Measurements from ENCODE around the gene TMEM181.
"Not testable (repeated sequence)": the region's sequence is repeated elsewhere in the genome, so short reads cannot be mapped to it uniquely, and the experiment has no call there.

TMEM181 gene

DNA sequence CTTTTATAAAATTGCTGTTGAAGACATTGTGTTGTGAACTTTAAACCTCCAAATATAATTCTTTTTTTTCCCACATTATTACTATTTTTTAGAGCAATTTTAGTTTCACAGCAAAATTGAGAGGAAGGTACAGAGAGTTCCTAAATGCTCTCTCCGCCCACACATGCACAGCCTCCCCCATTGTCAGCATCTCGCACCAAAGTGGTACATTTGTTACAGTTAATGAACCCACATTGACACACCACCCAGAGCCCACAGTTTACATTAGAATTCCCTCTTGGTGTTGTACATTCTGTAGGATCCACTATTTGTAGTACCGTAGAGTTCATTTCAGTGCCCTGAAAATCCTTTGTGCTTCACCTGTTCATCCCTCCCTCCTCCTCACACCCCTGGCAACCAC lies 33.8 kb downstream of the TMEM181 start:
- in situ Hi-C loops (cut with MboI; ENCODE audit: low sequenced_read_pairs), result no loop called here

DNA sequence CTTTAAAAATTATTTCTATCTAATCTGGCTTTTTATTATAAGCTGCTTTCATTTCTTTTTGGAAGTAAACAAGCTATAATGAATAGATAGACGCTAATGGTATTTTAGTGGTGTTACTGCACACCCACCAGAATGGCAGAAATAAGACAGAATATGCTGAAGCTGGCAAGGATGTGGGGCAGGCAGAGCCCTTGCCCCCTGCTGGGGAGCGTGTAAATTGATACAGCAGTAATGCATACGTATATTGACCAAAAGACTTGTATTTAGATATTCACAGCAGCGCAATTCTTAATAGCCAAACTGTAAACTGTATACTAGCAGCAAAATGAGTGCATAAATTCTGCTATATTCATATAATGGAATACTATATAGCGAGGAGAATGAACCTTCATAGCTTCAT lies 35.3 kb downstream of the TMEM181 start:
- in situ Hi-C loops (cut with MboI; ENCODE audit: low sequenced_read_pairs), result no loop called here

DNA sequence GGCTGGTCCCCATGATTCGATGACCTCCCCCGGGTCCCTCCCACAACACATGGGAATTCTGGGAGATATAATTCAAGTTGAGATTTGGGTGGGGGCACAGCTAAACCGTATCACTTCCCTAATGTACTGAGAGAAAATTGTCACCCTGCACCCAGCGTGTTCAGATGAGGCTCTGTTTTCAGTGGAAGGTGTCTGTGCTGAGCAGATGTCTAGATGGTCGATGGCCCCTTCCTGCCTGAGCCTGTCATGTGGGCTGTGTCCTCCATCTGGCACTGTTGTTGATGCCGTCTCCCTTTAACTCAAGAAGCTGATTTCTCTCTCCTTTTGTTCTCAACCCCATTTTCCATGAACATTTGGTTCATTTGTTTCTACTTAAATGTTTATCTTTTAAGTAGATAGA lies 37.0 kb downstream of the TMEM181 start:
- in situ Hi-C loops (cut with MboI; ENCODE audit: low sequenced_read_pairs), result no loop called here

DNA sequence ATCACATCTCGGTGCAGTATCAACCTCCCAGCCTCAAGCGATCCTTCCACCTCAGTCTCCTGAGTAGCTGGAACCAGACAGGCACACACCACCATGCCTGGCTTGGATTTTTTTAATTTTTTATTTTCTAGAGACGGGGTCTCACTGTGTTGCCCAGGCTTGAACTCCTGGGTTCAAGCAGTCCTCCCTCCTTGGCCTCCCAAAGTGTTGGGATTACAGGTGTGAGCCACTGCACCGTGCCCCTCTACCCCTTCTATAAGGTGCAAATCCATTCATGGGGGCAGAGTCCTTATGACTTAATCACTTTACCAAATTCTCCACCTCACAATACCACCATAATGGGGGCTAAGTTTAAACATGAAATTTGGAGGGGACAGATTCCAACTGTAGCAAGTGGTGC lies 37.7 kb downstream of the TMEM181 start:
- in situ Hi-C loops (cut with MboI; ENCODE audit: low sequenced_read_pairs), result no loop called here

DNA sequence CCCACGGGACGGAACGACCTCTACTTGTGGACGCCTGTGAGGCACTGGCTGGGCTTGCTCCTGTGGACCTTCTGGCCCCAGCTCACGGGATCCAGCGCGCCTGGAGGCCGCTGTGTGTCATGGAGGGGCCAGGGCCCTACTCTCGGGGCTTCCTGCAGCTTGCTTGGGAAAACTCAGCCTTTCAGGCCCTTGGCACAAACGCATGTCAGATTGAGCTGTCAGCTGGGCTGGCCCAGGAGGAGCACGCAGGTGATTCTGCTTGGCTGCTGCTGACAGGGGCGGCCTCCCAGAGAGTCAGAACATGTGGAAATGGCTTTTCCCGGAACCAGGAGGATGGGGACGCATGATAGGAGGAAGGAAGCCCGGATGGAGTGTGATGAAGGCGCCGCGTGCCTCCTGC lies 39.7 kb downstream of the TMEM181 start:
- in situ Hi-C loops (cut with MboI; ENCODE audit: low sequenced_read_pairs), result no loop called here

DNA sequence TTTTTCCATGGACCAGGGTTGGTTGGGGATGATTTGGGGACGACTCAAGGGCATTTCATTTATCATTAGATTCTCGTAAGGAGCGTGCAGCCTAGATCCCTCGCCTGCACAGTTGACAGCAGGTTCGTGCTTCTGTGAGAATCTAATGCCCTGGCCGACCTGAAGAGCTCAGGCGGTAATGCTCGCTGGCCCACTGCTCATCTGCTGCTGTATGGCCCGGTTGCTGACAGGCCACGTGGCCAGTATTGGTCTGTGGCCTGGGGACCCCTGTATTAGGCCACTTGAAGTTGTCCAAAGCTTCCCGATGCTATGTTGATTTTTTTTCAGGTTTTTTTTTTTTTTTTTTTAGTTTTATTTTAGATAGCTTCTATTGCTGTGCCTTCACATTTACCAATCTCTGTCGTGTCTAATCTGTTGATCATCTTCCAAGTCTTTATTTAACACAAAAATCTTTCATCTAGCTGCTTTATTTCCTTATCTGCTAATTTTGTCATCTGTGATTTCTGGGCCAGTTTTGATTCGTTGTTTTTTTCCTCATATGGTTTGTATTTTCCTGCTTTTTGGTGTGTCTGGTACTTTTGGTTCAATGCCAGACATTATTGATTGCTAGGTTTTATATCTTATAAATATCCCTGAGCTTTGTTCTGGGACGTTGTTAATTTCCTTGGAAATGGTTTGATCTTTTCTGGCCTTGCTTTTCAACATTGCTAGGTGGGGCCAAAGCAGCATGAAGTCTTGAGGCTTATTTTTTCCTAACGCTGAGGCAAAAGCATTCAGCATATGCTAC lies 43.6 kb downstream of the TMEM181 start:
- in situ Hi-C loops (cut with MboI; ENCODE audit: low sequenced_read_pairs), result no loop called here

DNA sequence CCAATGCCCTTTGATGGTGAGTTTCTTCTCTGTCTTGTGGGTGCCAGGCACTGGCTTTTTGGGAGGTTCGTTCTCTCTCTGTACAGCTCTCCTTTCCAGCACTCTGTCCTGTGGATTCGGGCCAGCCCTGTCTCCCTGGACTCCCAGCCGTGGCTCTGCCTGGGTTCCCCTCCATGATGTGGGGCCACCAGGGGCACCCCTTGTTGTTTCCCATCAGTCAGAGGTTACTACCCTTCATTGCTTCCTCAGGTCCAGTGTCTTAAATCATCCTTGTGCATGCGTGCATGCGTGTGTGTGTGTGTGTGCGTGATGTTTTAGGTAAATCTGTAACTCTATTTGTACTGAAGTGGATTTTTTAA lies 44.1 kb downstream of the TMEM181 start:
- in situ Hi-C loops (cut with MboI; ENCODE audit: low sequenced_read_pairs), result no loop called here

DNA sequence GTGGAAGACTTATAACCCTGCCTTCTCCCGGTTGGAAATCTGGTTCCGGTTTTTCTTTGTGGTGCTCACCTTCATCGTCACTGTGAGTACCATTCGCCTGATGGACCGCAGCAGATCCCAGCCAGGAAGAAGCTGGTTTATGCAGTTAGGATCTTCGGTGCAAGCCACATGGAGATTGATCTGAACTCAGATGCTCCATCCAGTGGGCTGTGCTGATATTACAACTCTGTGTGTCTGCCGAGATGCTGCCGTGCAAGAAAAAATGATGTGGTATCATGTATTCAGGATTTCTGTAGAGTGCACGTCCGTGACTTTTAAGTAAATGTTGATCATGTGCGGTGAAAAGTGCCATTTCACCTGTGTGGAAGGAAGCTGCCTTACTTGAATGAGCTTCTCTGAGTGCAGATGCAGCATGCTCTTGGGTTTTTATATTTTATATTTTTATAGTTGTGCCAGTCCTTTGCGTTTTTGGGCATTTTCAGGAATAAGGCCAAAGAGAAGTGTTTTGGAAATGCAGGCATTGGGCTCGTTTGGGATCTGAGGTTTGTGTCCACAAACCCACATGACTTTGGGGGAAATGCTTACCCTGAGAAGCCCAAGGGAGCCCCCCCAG lies 45.5 kb downstream of the TMEM181 start:
- in situ Hi-C loops (cut with MboI; ENCODE audit: low sequenced_read_pairs), result no loop called here

DNA sequence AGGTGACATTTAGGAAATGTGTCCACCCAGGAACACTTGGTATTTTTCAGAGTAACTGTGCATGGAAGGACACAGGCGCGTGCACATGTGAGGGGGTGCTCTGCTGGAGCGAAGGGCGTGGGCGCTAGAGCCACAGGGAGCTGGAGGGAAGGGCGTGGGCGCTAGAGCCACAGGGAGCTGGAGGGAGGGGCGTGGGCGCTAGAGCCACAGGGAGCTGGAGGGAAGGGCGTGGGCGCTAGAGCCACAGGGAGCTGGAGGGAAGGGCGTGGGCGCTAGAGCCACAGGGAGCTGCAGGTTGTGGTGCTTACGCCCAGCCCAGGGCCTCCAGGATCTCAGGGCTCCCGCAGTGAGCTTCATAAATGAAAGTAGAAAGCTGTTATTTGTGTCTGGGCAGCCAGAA lies 46.1 kb downstream of the TMEM181 start:
- in situ Hi-C loops (cut with MboI; ENCODE audit: low sequenced_read_pairs), result not testable (repeated sequence)

DNA sequence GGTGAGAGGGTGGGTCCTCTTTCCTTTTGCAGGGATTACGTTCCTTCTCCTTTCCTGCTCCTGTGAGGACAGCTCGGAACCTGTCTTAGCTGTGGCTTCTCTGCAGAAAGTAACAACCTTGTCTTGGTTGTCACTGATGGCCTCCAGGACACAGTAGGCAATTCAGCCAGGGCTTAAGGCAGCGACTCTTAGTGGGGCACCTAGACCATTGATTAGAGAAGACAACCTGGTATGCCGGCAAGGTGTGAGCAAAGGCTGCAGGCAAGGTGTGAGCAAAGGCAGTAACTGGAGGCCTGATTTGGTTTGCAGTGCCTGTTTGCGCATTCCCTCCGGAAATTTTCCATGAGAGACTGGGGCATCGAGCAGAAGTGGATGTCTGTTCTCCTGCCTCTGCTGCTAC lies 47.0 kb downstream of the TMEM181 start:
- in situ Hi-C loops (cut with MboI; ENCODE audit: low sequenced_read_pairs), result no loop called here

DNA sequence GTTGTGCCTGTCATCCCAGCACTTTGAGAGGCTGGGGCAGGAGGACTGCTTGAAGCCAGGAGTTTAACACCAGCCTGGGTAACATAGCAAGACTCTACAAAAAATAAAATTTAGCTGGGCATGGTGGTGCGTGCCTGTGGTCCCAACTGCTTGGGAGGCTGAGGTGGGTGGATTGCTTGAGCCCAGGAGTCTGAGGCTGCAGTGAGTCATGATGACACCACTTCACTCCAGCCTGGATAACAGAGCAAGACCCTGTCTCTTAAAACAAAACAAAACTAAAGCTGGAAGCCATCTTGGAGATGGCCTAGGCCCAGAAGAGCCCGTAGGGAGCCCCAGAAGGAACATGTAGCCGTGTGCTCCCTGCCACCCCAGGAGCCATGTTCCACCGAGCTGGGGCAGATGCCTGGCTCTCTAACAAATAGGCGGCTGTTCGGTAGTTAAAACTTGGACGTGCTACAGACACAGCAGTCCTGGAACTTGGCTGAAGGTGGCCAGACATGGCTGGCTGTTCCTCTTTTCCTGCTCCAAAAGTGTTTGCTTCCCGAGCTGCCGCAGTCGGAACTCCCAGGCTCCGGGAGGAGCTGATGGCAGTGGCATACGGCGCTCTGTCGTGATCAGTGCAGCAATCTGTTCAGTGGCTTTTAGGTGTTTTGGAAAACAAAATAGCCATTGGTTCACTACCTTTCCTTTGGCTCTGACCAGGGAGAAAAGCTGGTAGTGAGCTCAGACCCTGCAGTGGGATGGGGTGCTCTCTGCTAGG lies 47.7 kb downstream of the TMEM181 start:
- in situ Hi-C loops (cut with MboI; ENCODE audit: low sequenced_read_pairs), result no loop called here

DNA sequence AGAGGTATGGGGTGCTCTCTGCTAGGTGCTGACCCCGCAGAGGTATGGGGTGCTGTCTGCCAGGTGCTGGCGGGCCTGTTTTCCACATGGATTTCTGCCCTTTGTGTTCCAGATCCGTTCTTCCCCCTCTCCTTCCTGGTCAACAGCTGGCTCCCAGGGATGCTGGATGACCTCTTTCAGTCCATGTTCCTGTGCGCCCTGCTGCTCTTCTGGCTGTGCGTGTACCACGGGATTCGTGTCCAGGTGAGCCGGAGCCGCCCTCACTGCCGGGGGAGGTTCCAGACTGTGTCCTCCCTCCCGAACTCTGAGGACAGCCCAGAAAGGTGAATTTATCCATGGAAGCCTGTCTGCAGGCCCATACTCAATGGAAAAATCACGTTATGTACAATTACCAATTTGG lies 48.3 kb downstream of the TMEM181 start:
- in situ Hi-C loops (cut with MboI; ENCODE audit: low sequenced_read_pairs), result no loop called here

DNA sequence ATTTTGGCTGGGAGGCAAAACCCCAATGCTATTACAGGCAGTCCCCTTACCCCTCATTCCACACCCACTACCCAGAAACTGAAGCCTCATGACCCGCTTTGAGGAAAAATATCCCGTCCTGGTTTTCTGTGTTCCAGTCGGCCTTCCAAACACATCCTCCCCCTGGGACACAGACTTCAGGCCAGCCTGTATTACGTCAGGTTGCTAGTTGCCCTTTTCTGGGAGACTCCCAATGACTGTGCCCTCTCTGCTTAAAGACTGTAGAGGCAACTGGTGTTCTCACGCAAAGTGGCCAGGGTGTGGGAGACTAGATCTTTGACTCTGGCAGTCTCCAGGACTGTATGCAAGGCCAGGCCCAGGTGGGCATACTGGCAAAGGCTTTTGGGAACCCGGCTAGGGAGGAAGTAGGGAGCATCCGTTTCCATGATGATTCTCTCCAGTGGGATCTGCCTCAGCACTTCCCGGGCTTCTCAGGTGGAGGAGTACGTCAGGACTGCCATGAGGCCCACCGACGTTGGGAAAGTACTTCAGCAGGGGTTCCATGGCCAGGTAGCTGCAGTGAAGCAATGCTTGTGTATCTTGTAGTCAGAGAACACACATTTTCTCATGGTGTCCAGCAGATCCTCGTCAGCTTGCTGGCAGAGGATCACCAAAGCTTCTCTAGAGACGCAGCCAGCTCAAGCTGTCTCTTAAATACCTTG lies 49.7 kb downstream of the TMEM181 start:
- in situ Hi-C loops (cut with MboI; ENCODE audit: low sequenced_read_pairs), result no loop called here

DNA sequence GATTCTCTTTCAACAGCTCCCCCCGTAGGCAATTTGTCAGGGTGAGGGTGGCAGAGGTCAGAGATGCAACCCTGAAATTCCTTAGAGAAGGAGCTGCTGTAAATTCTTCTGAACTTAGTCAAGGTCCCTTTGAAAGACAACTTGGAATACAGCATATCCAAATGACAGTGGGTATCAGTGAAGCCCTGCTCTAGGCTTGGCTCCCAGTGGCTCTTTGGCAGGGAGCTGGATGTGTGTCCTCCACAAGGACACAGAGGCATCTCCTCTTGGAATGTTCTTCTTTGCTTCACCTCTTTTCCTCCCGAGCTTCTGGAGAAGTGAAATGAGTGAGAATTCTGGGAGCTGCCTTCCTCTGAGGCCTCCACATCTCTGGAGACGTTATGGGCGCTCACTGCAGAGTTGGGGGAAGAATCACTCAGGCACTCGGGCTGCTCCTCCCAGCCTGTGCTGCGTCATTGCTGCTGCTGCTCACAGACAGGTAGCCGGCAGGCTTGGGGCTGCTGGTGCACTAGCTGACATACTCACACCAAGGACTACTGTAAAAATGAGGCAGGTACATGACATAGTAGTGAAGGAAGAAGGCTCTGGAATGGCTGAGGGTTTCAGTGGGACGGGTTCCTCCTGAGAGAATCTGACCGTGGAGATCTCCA lies 50.6 kb downstream of the TMEM181 start:
- in situ Hi-C loops (cut with MboI; ENCODE audit: low sequenced_read_pairs), result no loop called here

DNA sequence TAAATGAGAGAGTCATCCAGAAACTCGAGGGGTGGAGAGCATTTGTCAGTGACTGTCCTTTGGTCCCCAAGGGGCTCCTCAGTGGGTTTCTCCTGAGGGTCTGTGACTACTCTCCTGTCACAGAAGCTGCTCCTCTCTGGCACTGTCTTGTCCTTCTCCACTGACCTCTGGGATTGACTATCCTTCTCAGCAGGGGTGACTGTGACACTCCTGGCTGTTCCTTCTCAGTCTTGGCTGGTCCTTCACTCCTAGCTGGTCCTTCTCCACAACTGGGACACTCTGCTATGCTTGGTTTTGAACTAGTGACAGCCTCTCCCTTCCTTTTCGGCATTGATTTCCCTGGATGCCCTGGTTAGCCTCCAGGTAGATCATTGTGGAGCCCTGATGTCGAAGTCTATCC lies 51.1 kb downstream of the TMEM181 start:
- in situ Hi-C loops (cut with MboI; ENCODE audit: low sequenced_read_pairs), result no loop called here

DNA sequence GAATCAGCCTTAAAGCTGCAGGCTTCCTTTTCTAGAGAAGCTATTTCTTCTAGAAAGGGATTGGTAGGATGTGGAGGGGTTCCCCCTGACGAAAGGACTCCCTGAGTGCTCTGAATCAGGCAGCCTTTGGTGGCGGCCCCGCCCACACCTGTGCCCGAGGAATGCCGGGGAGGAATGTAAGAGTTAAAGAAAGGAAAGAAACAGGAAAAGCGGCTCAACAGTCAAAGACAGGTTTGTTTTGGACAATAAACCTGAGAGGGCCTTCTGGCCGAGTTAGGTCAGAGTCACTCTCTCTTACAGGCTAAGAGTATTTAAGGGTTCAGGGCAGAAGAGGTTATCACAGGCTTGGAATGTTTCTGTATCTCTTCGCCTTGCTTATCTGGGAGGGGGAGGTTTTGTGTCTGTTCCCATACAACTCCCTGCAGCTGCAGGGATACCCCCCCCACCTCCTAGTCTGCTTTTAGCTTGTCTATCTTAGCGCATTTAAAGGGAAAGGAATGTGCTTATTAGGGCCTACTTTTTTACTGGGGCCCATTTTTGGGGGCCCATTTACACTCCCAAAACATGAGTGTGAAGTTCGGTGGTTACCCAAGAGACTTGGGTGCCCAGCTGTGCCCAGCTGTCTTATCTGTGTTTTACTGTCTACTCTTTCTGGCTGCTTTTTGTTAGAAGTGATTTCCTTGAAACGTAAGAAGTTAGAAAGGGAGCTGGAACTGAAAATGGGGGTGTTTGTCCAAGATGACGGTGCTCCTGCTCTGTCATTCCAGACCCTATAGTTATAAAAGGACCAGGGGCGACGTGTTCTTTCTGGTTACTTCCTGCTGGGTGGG lies 51.9 kb downstream of the TMEM181 start:
- in situ Hi-C loops (cut with MboI; ENCODE audit: low sequenced_read_pairs), result no loop called here

DNA sequence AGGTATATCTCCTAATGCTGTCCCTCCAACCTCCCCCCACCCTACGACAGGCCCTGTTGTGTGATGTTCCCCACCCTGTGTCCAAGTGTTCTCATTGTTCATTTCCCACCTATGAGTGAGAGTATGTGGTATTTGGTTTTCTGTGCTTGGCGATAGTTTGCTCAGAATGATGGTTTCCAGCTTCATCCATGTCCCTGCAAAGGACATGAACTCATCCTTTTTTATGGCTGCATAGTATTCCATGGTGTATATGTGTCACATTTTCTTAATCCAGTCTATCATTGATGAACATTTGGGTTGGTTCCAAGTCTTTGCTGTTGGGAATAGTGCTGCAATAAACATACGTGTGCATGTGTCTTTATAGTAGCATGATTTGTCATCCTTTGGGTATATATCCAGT lies 54.7 kb downstream of the TMEM181 start:
- in situ Hi-C loops (cut with MboI; ENCODE audit: low sequenced_read_pairs), result not testable (repeated sequence)

DNA sequence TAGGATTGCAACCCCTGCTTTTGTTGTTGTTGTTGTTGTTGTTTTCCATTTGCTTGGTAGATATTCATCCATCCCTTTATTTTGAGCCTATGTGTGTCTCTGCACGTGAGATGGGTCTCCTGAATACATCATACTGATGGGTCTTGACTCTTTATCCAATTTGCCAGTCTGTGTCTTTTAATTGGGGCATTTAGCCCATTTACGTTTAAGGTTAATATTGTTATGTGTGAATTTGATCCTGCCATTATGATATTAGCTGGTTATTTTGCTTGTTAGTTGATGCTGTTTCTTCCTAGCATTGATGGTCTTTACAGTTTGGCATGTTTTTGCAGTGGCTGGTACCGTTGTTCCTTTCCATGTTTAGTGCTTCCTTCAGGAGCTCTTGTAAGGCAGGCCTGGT lies 58.4 kb downstream of the TMEM181 start:
- in situ Hi-C loops (cut with MboI; ENCODE audit: low sequenced_read_pairs), result not testable (repeated sequence)

DNA sequence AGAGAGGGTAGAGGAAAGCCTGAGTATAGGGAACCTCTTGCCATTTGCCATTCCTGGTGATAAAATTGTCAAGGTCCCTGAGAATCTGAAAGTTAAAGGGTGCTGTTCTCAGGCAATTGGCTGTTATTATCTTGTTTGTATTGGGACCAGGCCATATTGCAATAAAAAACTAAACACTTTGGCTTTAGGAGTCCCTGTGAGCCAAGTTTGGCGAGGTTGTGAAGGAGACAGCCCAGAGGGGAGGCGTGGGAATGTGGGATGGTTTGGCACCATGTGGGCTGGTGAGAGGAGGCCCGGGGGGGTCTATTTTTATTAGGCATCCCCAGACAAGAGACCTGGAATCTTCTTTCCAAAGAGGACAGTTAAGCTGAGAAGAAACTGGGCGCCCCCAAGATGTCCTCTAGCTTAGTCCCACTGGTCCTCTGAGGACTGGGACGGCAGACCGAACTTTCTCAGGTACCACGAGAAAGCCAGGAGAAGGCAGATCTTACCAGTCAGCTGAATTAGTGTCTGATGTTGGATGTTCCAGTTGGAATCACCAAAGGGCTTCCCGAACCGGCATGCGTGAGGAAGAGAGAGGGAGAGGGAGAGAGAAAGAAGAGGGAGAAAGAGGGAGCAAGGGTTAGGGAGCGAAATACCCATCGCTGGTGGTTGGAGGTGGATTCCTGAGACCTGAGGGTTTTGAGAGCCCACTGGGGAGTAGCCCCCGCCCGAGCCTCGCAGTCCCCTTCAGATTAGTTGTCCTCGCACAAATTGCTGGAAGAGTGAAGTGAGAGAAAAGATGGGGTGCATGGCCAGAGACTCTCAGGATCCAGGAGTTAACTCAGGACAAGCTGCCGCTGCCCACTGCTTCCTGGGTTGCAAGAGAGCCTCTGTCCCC lies 60.3 kb downstream of the TMEM181 start:
- in situ Hi-C loops (cut with MboI; ENCODE audit: low sequenced_read_pairs), result no loop called here

Measured in HL-60/S4 (cell line).